IPS-18c (cell line): ENCODE data around the gene LRBA.
"Not testable (repeated sequence)": the region's sequence is repeated elsewhere in the genome, so short reads cannot be mapped to it uniquely, and the experiment has no call there.

ENCODE experiments used
- H3K4me3 ChIP-seq: 2 replicates; pipeline ENCODE4 v1.7.0; 2013; ENCODE audit warnings: low read depth, mild to moderate bottlenecking, low read length, moderate library complexity; ENCODE audit not compliant: insufficient read depth
- H3K9me3 ChIP-seq: one replicate; pipeline ENCODE4 v1.6.1; 2013; ENCODE audit warnings: mild to moderate bottlenecking, low read length, moderate library complexity; ENCODE audit not compliant: control insufficient read depth, insufficient read depth

Gene LRBA

DNA sequence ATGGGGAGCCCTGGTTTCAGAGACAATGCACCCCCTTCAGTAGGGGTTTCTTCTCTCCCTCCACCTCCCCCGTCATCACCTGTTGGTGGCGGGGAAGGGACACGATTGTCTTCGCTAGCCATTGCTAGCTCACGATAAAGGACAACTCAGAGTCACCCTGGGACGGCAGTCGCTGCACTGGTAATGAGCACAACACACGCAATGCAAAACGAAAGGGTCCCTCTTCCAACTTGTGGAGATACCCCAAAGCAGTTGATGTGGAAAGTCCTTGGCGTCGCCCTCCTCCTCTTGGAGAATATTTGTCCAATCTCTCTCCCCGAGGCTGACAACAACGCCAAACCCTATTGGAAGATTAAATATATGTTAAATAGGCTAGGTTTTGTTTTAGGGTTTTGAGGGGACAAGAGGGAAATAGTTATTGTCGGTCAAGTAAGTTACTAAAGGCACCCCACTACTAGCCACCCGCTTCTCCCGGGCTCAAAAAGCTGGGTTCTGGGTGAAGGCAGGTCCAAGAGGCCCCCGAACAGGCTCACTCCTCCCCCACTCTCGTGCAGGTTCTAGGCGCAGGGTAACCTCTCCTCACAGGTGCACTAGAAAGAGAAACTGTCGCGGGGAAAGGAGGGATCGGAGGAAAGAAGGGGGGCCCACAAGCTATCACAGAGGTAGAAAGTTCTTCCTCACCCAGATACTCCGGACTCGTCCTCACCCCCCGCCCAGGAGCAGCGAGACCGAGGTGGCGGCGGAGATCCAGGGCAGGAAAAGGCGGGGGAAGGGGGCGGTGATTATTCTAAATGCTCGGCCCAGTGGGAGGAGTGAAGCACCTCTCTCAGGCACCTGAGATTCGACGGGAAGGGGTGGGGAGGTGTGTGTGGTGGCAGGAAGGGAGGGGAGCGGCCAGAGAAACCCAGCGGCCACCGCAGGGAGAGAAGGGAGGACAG, at the start of gene LRBA:
LRBA (minus strand) TSS at position 764 of the 938 bp plus-strand sequence; CDS start at position 122, 642 bp downstream.
- peak within 1 kb of the TSS; percentile 72 for H3K4me3 ChIP-seq
- no peaks in the 10 kb centered on the region for H3K9me3 ChIP-seq

DNA sequence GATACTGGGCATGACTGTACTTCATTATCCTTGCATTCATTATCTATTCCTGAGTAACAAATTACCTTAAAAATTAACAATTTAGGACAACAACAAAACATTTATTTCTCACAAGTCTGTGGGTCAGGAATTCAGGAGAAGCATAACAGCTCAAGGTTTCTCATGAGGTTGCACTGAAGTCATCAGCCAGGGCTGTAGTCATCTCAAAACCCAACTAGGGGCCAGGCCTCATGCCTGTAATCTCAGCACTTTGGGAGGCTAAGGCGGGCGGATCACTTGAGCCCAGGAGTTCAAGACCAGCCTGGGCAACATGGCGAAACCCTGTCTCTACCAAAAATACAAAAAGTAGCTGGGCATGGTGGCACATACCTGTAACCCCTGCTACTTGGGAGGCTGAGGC, 48.1 kb upstream of the LRBA start:
- H3K4me3 ChIP-seq, H3K9me3 ChIP-seq: not testable (repeated sequence)

- H3K9me3 ChIP-seq: peaks cover 6% of the 10 kb centered on the region
- H3K4me3 ChIP-seq: no peak overlapping the region
Measured at GRCh38 chr4:151055539-151055938, 40.5 kb upstream of the LRBA start.

DNA sequence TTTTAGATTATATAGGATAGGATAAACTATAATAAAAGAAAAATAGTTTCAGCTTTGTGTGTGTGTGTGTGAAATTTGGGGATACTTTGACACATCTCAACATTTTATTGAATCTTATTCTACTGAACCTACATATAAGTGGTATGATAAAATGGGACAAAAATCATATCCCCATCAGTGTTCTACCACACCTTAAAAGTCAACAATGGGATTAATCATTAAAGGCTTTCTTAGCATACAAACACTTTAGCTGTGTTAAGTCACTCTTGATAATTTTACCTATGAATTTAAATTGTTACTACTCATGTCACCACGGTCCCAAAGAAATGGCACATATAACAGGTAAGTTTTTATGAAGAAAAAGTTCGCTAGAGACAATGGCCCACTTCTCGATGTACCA, 37.7 kb upstream of the LRBA start:
- no peak overlapping the region for H3K4me3 ChIP-seq
- H3K9me3 ChIP-seq: peaks cover 3% of the 10 kb centered on the region

- Histone ChIP-seq H3K4me3 (peak overlapping the region; percentile 20; the same call in 1 of the 2 replicates), H3K9me3 (no peaks in the 10 kb centered on the region)
Measured at GRCh38 chr4:151049430-151049884, 34.4 kb upstream of the LRBA start.

DNA sequence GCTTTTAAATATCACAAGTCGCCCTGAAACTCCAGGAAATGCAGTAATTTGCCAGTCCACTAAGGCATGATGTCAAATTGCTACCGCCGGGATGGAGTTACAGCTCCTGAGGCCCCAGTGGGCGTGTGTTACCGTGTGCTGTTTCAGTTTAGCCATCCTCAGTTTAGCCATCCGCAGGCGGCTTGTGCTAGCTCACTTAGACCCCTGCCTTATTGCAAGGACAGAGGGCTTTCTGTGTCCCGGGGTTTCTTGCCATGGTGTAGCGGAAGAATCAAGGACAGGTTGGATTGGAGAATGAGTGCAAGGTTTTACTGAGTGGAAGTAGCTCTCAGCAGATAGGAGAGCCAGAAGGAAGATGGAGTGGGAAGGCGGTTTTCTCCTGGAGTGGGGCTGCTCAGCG, 33.8 kb upstream of the LRBA start:
- peak overlapping the region; percentile 31 for H3K4me3 ChIP-seq

DNA sequence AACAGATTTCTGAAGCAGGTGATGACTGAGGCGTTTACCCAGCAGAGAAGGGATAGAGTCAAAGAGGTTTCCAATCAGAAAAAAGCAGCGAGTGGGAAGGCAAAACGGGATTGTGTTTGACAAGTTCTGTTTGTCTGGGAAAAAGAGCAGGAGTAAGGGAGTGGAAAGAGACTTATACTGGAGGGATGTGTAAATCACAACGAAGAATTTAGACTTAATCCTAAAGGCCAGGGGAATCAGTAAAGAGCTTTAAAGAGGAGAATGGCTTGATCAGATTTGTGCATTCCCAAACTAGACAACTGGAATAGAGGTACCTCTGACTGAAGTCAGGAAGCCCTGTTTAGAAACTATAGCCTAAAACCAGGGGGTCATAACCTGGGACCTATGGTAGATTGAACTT, 31.5 kb upstream of the LRBA start:
- no peaks in the 10 kb centered on the region for H3K9me3 ChIP-seq
- H3K4me3 ChIP-seq: no peak overlapping the region

More for the DNA sequence above, 33.8 kb upstream of the LRBA start:
- H3K9me3 ChIP-seq: no peaks in the 10 kb centered on the region

DNA sequence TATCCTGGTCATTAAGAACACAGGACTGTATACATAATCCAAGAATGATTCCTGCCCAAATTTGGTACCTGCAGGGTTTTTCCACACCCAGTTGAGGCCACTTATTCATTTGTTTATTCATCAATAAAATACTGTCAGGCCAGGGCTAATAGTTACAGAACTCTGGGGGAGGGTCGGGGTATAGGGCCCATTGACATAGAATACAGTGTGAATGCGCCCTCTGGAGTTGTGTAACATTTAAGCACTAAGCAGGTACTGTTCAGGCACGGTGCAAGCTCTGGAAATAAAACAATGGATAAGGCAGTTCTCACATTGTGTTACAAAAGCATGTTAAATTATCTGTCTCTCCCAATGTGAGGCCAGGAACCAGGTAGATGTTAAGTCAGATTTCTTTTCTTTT, 30.8 kb upstream of the LRBA start:
- Histone ChIP-seq H3K9me3 (no peaks in the 10 kb centered on the region), H3K4me3 (no peak overlapping the region)

GRCh38 chr4:151043803-151044515, 28.9 kb upstream of the LRBA start:
- Histone ChIP-seq H3K9me3 (no peaks in the 10 kb centered on the region), H3K4me3 (no peak overlapping the region)

- no peaks in the 10 kb centered on the region for H3K9me3 ChIP-seq
- no peak overlapping the region for H3K4me3 ChIP-seq
Measured at GRCh38 chr4:151039733-151040132, 24.6 kb upstream of the LRBA start.

- no peaks in the 10 kb centered on the region for H3K9me3 ChIP-seq
Measured at GRCh38 chr4:151038452-151039157, 23.5 kb upstream of the LRBA start.

DNA sequence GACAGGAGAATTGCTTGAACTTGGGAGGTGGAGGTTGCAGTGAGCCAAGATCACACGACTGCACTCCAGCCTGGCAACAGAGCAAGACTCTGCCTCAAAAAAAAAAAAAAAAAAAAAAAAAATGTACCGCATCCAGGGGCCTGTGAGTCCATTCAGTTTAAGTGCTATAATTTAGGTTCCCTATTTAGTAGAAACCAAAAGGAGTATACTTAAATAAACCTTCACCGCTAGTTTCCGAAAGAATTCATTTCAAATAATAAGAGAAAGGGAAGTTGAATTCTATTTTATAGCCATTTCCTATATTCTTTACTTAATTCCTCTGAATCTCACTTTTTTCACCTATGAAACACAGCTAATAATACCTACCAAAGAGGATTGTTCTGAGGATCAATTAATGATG, 20.8 kb upstream of the LRBA start:
- H3K9me3 ChIP-seq: no peaks in the 10 kb centered on the region
- H3K4me3 ChIP-seq: no peak overlapping the region

More at GRCh38 chr4:151038452-151039157, 23.5 kb upstream of the LRBA start:
- no peak overlapping the region for H3K4me3 ChIP-seq

DNA sequence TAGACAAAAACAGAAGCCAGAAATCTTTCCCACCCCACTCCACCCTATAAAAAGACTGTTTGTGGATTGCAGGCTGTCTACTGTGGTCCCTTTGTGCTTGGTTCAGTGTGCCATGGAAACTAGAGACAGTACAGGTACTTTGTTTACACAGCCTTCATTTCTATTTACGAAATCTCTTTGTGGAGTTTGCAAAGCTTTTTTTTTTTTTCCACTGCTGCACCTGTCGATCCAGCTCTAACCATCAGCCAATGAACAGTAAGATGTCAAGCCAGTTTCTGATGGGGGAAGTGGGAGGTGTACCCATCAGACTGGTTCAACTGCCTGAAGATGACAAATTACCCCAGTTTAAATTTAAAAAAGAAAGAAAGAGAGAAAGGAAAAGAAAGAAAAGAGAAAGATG, 20.2 kb upstream of the LRBA start:
- no peak overlapping the region for H3K4me3 ChIP-seq

DNA sequence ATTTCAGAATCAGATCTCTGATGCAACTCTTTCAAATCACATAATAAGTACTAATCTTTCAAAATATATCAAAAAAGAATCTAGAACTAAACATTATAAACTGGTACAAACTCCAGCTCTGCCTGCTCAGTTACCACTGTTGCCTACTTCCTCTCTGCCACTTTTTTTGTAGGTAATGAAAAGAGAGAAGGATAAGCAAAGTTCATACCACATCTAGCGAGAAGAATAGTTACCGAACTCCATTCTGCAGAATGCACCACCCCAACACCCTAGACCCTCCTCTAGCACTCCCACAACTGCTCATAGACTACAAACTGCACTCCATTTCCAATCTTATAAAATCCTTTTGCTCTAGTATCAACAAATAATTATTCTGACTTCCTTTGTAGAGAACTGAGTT, 19.7 kb upstream of the LRBA start:
- H3K4me3 ChIP-seq: no peak overlapping the region
- H3K9me3 ChIP-seq: no peaks in the 10 kb centered on the region

More for the DNA sequence above, 20.2 kb upstream of the LRBA start:
- H3K9me3 ChIP-seq: no peaks in the 10 kb centered on the region

- H3K4me3 ChIP-seq: no peak overlapping the region
- H3K9me3 ChIP-seq: no peaks in the 10 kb centered on the region
Measured at GRCh38 chr4:151031831-151032605, 16.9 kb upstream of the LRBA start.

DNA sequence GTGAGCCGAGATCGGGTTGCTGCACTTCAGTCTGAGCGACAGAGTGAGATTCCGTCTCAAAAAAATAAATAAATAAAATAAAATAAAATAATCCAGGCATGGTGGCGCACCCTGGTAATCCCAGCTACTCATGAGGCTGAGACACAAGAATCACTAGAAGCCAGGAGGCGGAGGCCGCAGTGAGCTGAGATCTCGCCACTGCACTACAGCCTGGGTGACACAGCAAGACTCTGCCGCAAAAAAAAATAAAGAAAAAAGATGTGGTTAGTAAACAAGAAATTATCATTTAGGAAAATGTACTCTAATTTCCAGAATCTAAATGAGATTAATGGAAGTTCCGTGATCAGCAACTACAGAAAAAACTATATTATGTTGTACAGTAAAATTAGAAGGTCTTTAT, 14.5 kb upstream of the LRBA start:
- H3K9me3 ChIP-seq: no peaks in the 10 kb centered on the region
- H3K4me3 ChIP-seq: no peak overlapping the region

DNA sequence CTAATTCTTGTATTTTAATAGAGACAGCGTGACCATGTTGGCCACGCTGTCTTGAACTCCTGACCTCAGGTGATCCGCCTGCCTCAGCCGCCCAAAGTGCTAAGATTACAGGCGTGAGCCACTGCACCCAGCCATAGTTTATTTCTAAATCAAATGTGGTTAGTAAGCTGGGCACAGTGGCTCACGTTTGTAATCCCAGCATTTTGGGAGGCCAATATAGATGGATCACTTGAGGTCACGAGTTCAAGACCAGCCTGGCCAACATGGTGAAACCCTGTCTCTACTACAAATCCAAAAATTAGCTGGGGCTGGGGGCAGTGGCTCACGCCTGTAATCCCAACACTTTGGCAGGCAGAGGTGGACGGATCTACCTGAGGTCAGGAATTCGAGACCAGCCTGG, 13.9 kb upstream of the LRBA start:
- not testable (repeated sequence) for H3K9me3 ChIP-seq, H3K4me3 ChIP-seq
